HepG2 (cell line): Measurements from ENCODE around the gene DSN1. TPM values are rescaled to one million over a fixed set of nuclear protein-coding genes. Genes with fewer than 3 reads are reported as not detected.
"Not testable (repeated sequence)": the region's sequence is repeated elsewhere in the genome, so short reads cannot be mapped to it uniquely, and the experiment has no call there.

Experiments
- ATAC-seq: fragments of 200-7000 bp; cut with Tn5 transposase; 3 replicates; pipeline ENCODE4 v1.9.1; 2020; ENCODE audit warnings: mild to moderate bottlenecking, moderate library complexity
- BruUV-seq: library from RNA; stranded (reverse); fragments of 400-500 nt; replicated peaks from 2 replicates; lab custom pipeline; 2021; lab: Mats Ljungman, UMichigan
- CTCF ChIA-PET: fragments of 300-600 bp; formaldehyde crosslinking; extraction: SDS; loops from one replicate; lab custom pipeline; 2021; ENCODE audit warnings: low total read pairs, inconsistent platforms, low intra/inter-chr PET ratio; lab: Yijun Ruan, JAX
- POLR2A ChIA-PET: fragments of 350-600 bp; sonication (Branson Sonifier 250); formaldehyde crosslinking; loops from one replicate; lab custom pipeline; 2020; ENCODE audit warnings: antibody characterized with exemption, inconsistent platforms; lab: Yijun Ruan, JAX
- DNase-seq: peaks from one replicate; pipeline ENCODE4 v3.0.0-alpha.2; 2015; ENCODE audit warnings: low spot score
- FAIRE-seq: peaks from 3 replicates; lab custom pipeline; 2011; peaks lifted over from hg19 to GRCh38; lab: Jason Lieb, UNC
- H2AFZ ChIP-seq: one replicate; pipeline ENCODE4 v1.6.1; 2011; ENCODE audit warnings: low read length, inconsistent platforms
- H3K27ac ChIP-seq: fragments of 300-600 bp; 3 replicates; pipeline ENCODE4 v1.8.0; 2011; ENCODE audit warnings: mixed run types, mild to moderate bottlenecking, mixed read lengths, low read length, inconsistent platforms; ENCODE audit not compliant: insufficient read depth; ENCODE audit errors: extremely low read length
- H3K27me3 ChIP-seq, 2 experiments: fragments of 200-600 bp in 1 of 2; 2 replicates in 1 of 2; 3 replicates in 1 of 2; pipeline versions ENCODE4 v1.6.0 to v1.8.0; 2011; ENCODE audit warnings: low read length in 2 of 2, mild to moderate bottlenecking in 2 of 2, moderate library complexity in 2 of 2, inconsistent platforms in 1 of 2; ENCODE audit not compliant: insufficient read depth in 2 of 2, control insufficient read depth in 1 of 2
- H3K36me3 ChIP-seq, 2 experiments: fragments of 200-600 bp in 1 of 2; replicated peaks in 1 of 2; 2 replicates in 1 of 2; 3 replicates in 1 of 2; pipeline versions ENCODE4 v1.5.1 to v1.8.0; 2011; ENCODE audit warnings: low read length in 2 of 2, inconsistent platforms in 1 of 2; ENCODE audit not compliant: insufficient read depth in 2 of 2, control insufficient read depth in 1 of 2
- H3K4me1 ChIP-seq: 2 replicates; pipeline ENCODE4 v1.5.1; 2012; ENCODE audit warnings: low read length, inconsistent platforms; ENCODE audit not compliant: insufficient read depth
- H3K4me2 ChIP-seq: 2 replicates; pipeline ENCODE4 v1.6.0; 2011; ENCODE audit warnings: low read depth, low read length, inconsistent platforms
- H3K4me3 ChIP-seq, 3 experiments: fragments of 200-600 bp in 1 of 3; sonication (generic), shearing (Covaris generic) in 1 of 3; replicated peaks in 1 of 3; 2 replicates each; pipeline ENCODE4 v1.5.1; 2011 to 2016; ENCODE audit warnings: low read length in 3 of 3, inconsistent platforms in 2 of 3, low read depth in 2 of 3, mild to moderate bottlenecking in 2 of 3, control low read depth in 1 of 3, mixed read lengths in 1 of 3; ENCODE audit not compliant: insufficient read depth in 1 of 3
- H3K79me2 ChIP-seq: one replicate; pipeline ENCODE4 v1.6.1; 2011; ENCODE audit warnings: low read length, inconsistent platforms; ENCODE audit not compliant: insufficient read depth
- H3K9ac ChIP-seq: 2 replicates; pipeline ENCODE4 v1.6.0; 2011; ENCODE audit warnings: mild to moderate bottlenecking, low read depth, low read length, inconsistent platforms; ENCODE audit not compliant: insufficient read depth
- H3K9me3 ChIP-seq: 2 replicates; pipeline ENCODE4 v1.5.1; 2012; ENCODE audit warnings: mild to moderate bottlenecking, low read length
- H4K20me1 ChIP-seq: 2 replicates; pipeline ENCODE4 v1.6.0; 2011; ENCODE audit warnings: inconsistent platforms, mild to moderate bottlenecking, low read length, moderate library complexity; ENCODE audit not compliant: insufficient read depth
- TBX3 ChIP-seq: fragments of 450-650 bp; IDR thresholded peaks from 2 replicates; pipeline ENCODE4 v1.6.1; 2017; ENCODE audit warnings: antibody characterized with exemption, mild to moderate bottlenecking, inconsistent platforms, borderline replicate concordance
- ZNF629 ChIP-seq: sonication (generic); formaldehyde crosslinking; conservative IDR thresholded peaks from 2 replicates; pipeline ENCODE4 v1.5.0; 2020; ENCODE audit warnings: missing genetic modification reagents
- WGBS: methylation state at CpG from one replicate; pipeline ENCODE4 v1.1.6; 2017; ENCODE audit warnings: low lambda C conversion rate; 5-methylcytosine and 5-hydroxymethylcytosine counted together
- in situ Hi-C: cut with HindIII; loops from 2 replicates; pipeline ENCODE4 v1.10.0; 2017; ENCODE audit warnings: low pct_unique_long_range_greater_than_20kb; ENCODE audit not compliant: extremely low pct_ligation_motif_present
- intact Hi-C: fragments of 100-400 bp; cut with micrococcal nuclease; formaldehyde crosslinking; loops from one replicate; pipeline ENCODE4 v1.10.0; 2022; ENCODE audit not compliant: unreplicated experiment
- polyA plus RNA-seq, 8 experiments: library from polyadenylated mRNA; depleted of rRNA in 3 of 8; stranded (reverse) in 7 of 8; unstranded in 1 of 8; fragments of >200 nt; fragmentation: Illumina TruSeq in 4 of 8; extraction: Trizol in 4 of 8; gene quantifications; 2 replicates each; pipeline versions ENCODE4 v1.2.1 to v1.2.3, GENCODE V29; 2011 to 2016; ENCODE audit warnings: low read depth in 4 of 8, missing spikeins in 1 of 8, mixed read lengths in 1 of 8; ENCODE audit not compliant: insufficient read depth in 1 of 8
- total RNA-seq, 5 experiments: library from RNA; depleted of rRNA; stranded (reverse); fragments of >200 nt; fragmentation: Illumina TruSeq; extraction: Trizol; gene quantifications; 2 replicates each; pipeline ENCODE4 v1.2.3, GENCODE V29; 2016; ENCODE audit warnings: low read depth in 1 of 5

DSN1 gene
- total and polyA plus RNA-seq, 2 of the 13 experiments (the other 11 are each of a cell fraction or from before 2014, with no cell fraction given), result 18.7 to 53.7 TPM

- 88% methylated on average over 1 of the region's 1 CpG for WGBS
- Histone ChIP-seq H3K79me2 (no peaks in the 10 kb centered on the region), H3K27ac (no peak overlapping the region), H3K9ac (no peak overlapping the region), H3K36me3 (peaks cover 42 to 84% of the 10 kb centered on the region in 2 experiments), H3K4me1 (no peaks in the 10 kb centered on the region), H3K27me3 (no peaks in the 10 kb centered on the region), H4K20me1 (no peaks in the 10 kb centered on the region), H3K4me3 (no peak overlapping the region), H2AFZ (no peak overlapping the region), H3K9me3 (no peaks in the 10 kb centered on the region), H3K4me2 (no peak overlapping the region)
- in situ Hi-C loops (no loop called here), intact Hi-C loops (no loop called here)
- no peak for TF ChIP-seq TBX3
- peak; percentile 76 for TF ChIP-seq ZNF629
- POLR2A ChIA-PET, result no interaction called here
- CTCF ChIA-PET, result no interaction called here
- FAIRE-seq (peak; percentile 30), DNase-seq (no peak), ATAC-seq (no peak)
- no TSS peak for BruUV-seq
Measured at GRCh38 chr20:36800410-36800809, 26.8 kb upstream of the DSN1 start.

DNA sequence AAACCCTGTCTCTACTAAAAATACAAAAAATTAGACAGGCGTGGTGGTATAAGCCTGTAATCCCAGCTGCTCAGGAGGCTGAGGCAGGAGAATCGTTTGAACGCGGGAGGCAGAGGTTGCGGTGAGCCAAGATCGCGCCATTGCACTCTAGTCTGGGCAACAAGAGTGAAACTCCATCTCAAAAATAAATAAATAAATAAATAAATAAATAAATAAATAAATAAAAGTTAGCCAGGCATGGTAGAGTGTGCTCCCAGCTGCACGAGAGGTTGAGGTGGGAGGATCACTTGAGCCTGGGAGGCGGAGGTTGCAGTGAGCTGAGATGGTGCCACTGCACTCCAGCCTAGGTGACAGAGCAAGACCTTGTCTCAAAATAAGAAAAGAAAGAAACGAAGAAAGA, 25.8 kb upstream of the DSN1 start:
- H3K4me3 ChIP-seq, H3K4me2 ChIP-seq, H3K9me3 ChIP-seq, H3K79me2 ChIP-seq, ATAC-seq, CTCF ChIA-PET, in situ Hi-C loops, H3K4me1 ChIP-seq, H2AFZ ChIP-seq, FAIRE-seq, H3K27me3 ChIP-seq, H3K27ac ChIP-seq, H4K20me1 ChIP-seq, H3K9ac ChIP-seq, BruUV-seq, intact Hi-C loops, POLR2A ChIA-PET, DNase-seq: not testable (repeated sequence)
- H3K36me3 ChIP-seq, result peaks cover 40 to 78% of the 10 kb centered on the region in 2 experiments
- WGBS, result 97% methylated on average over 10 of the region's 10 CpGs
